Adipocyte (in vitro differentiated cells): ENCODE measurements around the gene ANAPC10.

Experiments used
- DNase-seq: peaks from one replicate; pipeline ENCODE4 v3.0.0-alpha.2; 2015; ENCODE audit warnings: low read depth
- H3K27me3 ChIP-seq: replicated peaks from 2 replicates; pipeline ENCODE4 v1.7.0; 2013; ENCODE audit warnings: mild to moderate bottlenecking, low read length, moderate library complexity; ENCODE audit not compliant: control insufficient read depth, insufficient read depth
- H3K36me3 ChIP-seq: 2 replicates; pipeline ENCODE4 v1.7.0; 2013; ENCODE audit warnings: low read length, mild to moderate bottlenecking, moderate library complexity; ENCODE audit not compliant: control insufficient read depth, insufficient read depth, severe bottlenecking
- H3K4me1 ChIP-seq: 2 replicates; pipeline ENCODE4 v1.7.0; 2013; ENCODE audit warnings: mild to moderate bottlenecking, low read length, moderate library complexity; ENCODE audit not compliant: control insufficient read depth, insufficient read depth
- H3K4me3 ChIP-seq: 2 replicates; pipeline ENCODE4 v1.7.0; 2013; ENCODE audit warnings: mild to moderate bottlenecking, low read length, moderate library complexity
- H3K9ac ChIP-seq: 2 replicates; pipeline ENCODE4 v1.7.0; 2013; ENCODE audit warnings: mild to moderate bottlenecking, low read length, moderate library complexity
- H3K9me3 ChIP-seq: 2 replicates; pipeline ENCODE4 v1.7.0; 2013; ENCODE audit warnings: mild to moderate bottlenecking, low read length, moderate library complexity; ENCODE audit not compliant: control insufficient read depth

Gene ANAPC10

DNA sequence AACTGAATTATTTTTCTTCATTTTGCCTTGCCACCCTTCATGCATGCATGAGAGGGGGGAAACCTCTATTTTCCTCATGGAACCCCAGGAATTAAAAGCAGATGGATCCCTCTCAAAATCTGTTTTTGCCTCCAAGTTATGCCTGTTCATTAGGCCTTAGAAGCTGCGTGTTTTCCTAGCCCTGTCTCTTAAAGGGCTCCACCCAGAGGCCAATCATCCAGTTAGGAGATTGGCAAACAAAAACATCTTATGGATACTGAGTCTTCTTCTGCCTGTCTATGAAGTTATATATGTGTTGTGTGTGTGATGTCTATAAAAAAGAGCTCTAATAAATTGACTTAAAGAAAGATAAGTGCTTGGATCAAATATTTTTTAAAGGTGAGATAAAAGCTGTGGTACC, 142.9 kb downstream of the ANAPC10 start:
- Histone ChIP-seq H3K36me3 (no peaks in the 10 kb centered on the region), H3K9ac (no peak overlapping the region), H3K27me3 (no peaks in the 10 kb centered on the region), H3K4me1 (no peaks in the 10 kb centered on the region), H3K9me3 (peaks cover 33% of the 10 kb centered on the region), H3K4me3 (no peak overlapping the region)
- DNase-seq, result no peak

GRCh38 chr4:144954230-144954629, 143.8 kb downstream of the ANAPC10 start:
- Histone ChIP-seq H3K9me3 (peaks cover 33% of the 10 kb centered on the region), H3K9ac (no peak overlapping the region), H3K36me3 (no peaks in the 10 kb centered on the region), H3K4me1 (no peaks in the 10 kb centered on the region), H3K27me3 (no peaks in the 10 kb centered on the region), H3K4me3 (no peak overlapping the region)
- DNase-seq, result no peak

DNA sequence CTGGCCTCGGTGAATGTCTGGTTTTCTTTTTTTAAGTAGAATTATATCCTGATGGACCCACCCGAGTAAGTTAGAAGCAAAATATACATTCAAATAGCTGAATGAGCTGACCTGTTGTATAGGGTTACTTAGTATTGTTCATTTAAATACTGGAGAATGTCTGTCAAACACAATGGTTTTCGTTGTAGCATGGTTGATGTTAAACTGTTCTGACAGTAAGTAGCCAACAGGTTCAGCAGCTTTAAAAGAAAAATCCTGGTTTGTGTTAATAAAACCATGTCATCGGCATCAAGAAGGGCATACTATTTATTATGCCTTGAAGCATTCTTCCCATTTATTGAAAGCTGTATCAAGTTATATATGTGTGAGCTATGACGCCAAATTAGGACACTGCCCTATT, 149.6 kb downstream of the ANAPC10 start:
- Histone ChIP-seq H3K4me1 (no peaks in the 10 kb centered on the region), H3K36me3 (no peaks in the 10 kb centered on the region), H3K27me3 (no peaks in the 10 kb centered on the region), H3K9me3 (peaks cover 14% of the 10 kb centered on the region), H3K4me3 (no peak overlapping the region), H3K9ac (no peak overlapping the region)
- no peak for DNase-seq

DNA sequence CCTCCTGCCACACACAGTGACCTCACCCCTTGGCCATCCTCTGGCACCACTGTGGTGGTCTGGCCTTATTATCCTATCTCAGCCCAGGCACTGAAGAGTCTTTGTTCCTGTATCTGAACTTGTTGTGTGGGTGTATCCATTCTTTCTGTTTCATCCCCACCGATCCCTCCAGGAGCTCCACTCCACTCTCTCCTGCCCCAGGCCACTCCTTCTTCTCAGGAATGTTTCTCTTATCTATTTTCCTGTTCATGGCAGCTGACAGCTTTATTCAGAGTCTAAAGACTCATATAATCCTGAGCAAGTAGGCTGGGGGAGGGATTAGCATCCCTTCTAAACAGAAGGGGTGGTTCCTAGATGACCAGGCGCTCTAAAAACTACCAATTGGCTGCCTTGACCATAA, 150.0 kb downstream of the ANAPC10 start:
- no peak for DNase-seq
- no peak overlapping the region for H3K4me3 ChIP-seq

More for the DNA sequence above, 150.0 kb downstream of the ANAPC10 start:
- no peaks in the 10 kb centered on the region for H3K4me1 ChIP-seq
- peaks cover 10% of the 10 kb centered on the region for H3K9me3 ChIP-seq
- H3K36me3 ChIP-seq, result no peaks in the 10 kb centered on the region
- no peak overlapping the region for H3K9ac ChIP-seq
- no peaks in the 10 kb centered on the region for H3K27me3 ChIP-seq
